NCI-H82 treated with DMSO at 0.1 percent for 48 hours (cell line): ENCODE results near the gene CAMK1D.
"Not testable (repeated sequence)": the region's sequence is repeated elsewhere in the genome, so short reads cannot be mapped to it uniquely, and the experiment has no call there.

Experiments
- DNase-seq: peaks from one replicate; lab custom pipeline; 2025; ENCODE audit not compliant: unreplicated experiment; lab: John Stamatoyannopoulos, UW

The CAMK1D gene

GRCh38 chr10:12742771-12743170 is 393.4 kb downstream of the CAMK1D start:
- DNase-seq, result no peak

GRCh38 chr10:12743466-12743865 is 394.1 kb downstream of the CAMK1D start:
- DNase-seq, result not testable (repeated sequence)

GRCh38 chr10:12743941-12744340 is 394.6 kb downstream of the CAMK1D start:
- no peak for DNase-seq

GRCh38 chr10:12748186-12748585 is 398.8 kb downstream of the CAMK1D start:
- no peak for DNase-seq

- no peak for DNase-seq
Measured at GRCh38 chr10:12749760-12750478, 400.6 kb downstream of the CAMK1D start.

- no peak for DNase-seq
Measured at GRCh38 chr10:12750526-12751201, 401.3 kb downstream of the CAMK1D start.

- DNase-seq, result no peak
Measured at GRCh38 chr10:12755075-12755474, 405.7 kb downstream of the CAMK1D start.

- no peak for DNase-seq
Measured at GRCh38 chr10:12757351-12757750, 408.0 kb downstream of the CAMK1D start.

GRCh38 chr10:12758271-12758670 is 408.9 kb downstream of the CAMK1D start:
- no peak for DNase-seq

GRCh38 chr10:12766223-12766622 is 416.9 kb downstream of the CAMK1D start:
- no peak for DNase-seq

- no peak for DNase-seq
Measured at GRCh38 chr10:12768156-12769100, 419.1 kb downstream of the CAMK1D start.

- DNase-seq, result no peak
Measured at GRCh38 chr10:12769323-12770044, 420.1 kb downstream of the CAMK1D start.

GRCh38 chr10:12771981-12772760 is 422.8 kb downstream of the CAMK1D start:
- DNase-seq, result no peak

- no peak for DNase-seq
Measured at GRCh38 chr10:12772797-12773587, 423.6 kb downstream of the CAMK1D start.

- no peak for DNase-seq
Measured at GRCh38 chr10:12774204-12774894, 425.0 kb downstream of the CAMK1D start.

GRCh38 chr10:12777840-12778585 is 428.7 kb downstream of the CAMK1D start:
- no peak for DNase-seq

GRCh38 chr10:12780634-12781601 is 431.6 kb downstream of the CAMK1D start:
- no peak for DNase-seq
